H1 (cell line): ENCODE results near the gene PDLIM3. TPM values are rescaled to one million over a fixed set of nuclear protein-coding genes. Genes with fewer than 3 reads are reported as not detected.

ENCODE experiments used
- CTCF ChIA-PET: fragments of 300-600 bp; sonication (Branson Sonifier 250); formaldehyde crosslinking; loops from one replicate; lab custom pipeline; 2021; ENCODE audit not compliant: partially characterized antibody; lab: Charles Lee
- POLR2A ChIA-PET: fragments of 300-600 bp; sonication (Branson Sonifier 250); formaldehyde crosslinking; loops from one replicate; lab custom pipeline; 2021; ENCODE audit warnings: inconsistent platforms; ENCODE audit not compliant: partially characterized antibody; lab: Charles Lee
- DNase-seq, 2 experiments: peaks; one replicate each; pipeline versions ENCODE4 v3.0.0 to v3.0.0-alpha.2; 2010 to 2022; ENCODE audit warnings: low spot score in 2 of 2, low read depth in 1 of 2, mixed read lengths in 1 of 2
- FAIRE-seq: peaks from 2 replicates; lab custom pipeline; 2011; peaks lifted over from hg19 to GRCh38; lab: Jason Lieb, UNC
- H2AFZ ChIP-seq: 2 replicates; pipeline ENCODE4 v1.8.1; 2012; ENCODE audit warnings: low read length, inconsistent platforms
- H2AK5ac ChIP-seq: 2 replicates; pipeline ENCODE4 v1.6.1; 2013; ENCODE audit warnings: low read depth, low read length
- H2BK120ac ChIP-seq: replicated peaks from 2 replicates; pipeline ENCODE3; 2013; ENCODE audit warnings: low read depth, low read length, inconsistent platforms
- H2BK12ac ChIP-seq: 2 replicates; pipeline ENCODE4 v1.6.1; 2013; ENCODE audit warnings: low read depth, low read length
- H2BK15ac ChIP-seq: 2 replicates; pipeline ENCODE4 v1.6.1; 2013; ENCODE audit warnings: low read length
- H2BK20ac ChIP-seq: 2 replicates; pipeline ENCODE4 v1.6.1; 2013; ENCODE audit warnings: low read length
- H2BK5ac ChIP-seq: 2 replicates; pipeline ENCODE4 v1.6.1; 2013; ENCODE audit warnings: low read depth, low read length
- H3K14ac ChIP-seq: 2 replicates; pipeline ENCODE4 v1.6.1; 2013; ENCODE audit warnings: inconsistent platforms; ENCODE audit not compliant: insufficient read length
- H3K18ac ChIP-seq: 2 replicates; pipeline ENCODE4 v1.6.1; 2013; ENCODE audit warnings: low read length; ENCODE audit errors: extremely low read depth
- H3K23ac ChIP-seq: 2 replicates; pipeline ENCODE4 v1.6.1; 2013; ENCODE audit warnings: inconsistent platforms; ENCODE audit not compliant: insufficient read length
- H3K23me2 ChIP-seq: 2 replicates; pipeline ENCODE4 v1.6.1; 2013; ENCODE audit warnings: low read depth, low read length
- H3K27ac ChIP-seq: 2 replicates; pipeline ENCODE4 v1.6.1; 2011; ENCODE audit warnings: low read depth, low read length, inconsistent platforms
- H3K27me3 ChIP-seq, 4 experiments: replicated peaks in 1 of 4; 1 replicate in 1 of 4; 2 replicates in 3 of 4; pipeline versions ENCODE4 v1.6.1 to v1.8.1; 2011 to 2013; ENCODE audit warnings: low read length in 3 of 4, mild to moderate bottlenecking in 3 of 4, inconsistent platforms in 2 of 4, mixed read lengths in 2 of 4, moderate library complexity in 1 of 4; ENCODE audit not compliant: control insufficient read depth in 3 of 4, insufficient read depth in 3 of 4; ENCODE audit errors: extremely low read depth in 1 of 4
- H3K36me3 ChIP-seq, 4 experiments: 2 replicates each; pipeline versions ENCODE4 v1.6.1 to v1.8.1; 2011 to 2013; ENCODE audit warnings: mild to moderate bottlenecking in 4 of 4, low read length in 3 of 4, moderate library complexity in 2 of 4, control low read depth in 1 of 4, inconsistent platforms in 1 of 4; ENCODE audit not compliant: insufficient read depth in 4 of 4, control insufficient read depth in 2 of 4
- H3K4ac ChIP-seq: replicated peaks from 2 replicates; pipeline ENCODE3; 2013; ENCODE audit warnings: low read length, low read depth, mixed read lengths, inconsistent platforms; ENCODE audit not compliant: insufficient read length
- H3K4me1 ChIP-seq, 4 experiments: replicated peaks in 1 of 4; 1 replicate in 1 of 4; 2 replicates in 3 of 4; pipeline versions ENCODE4 v1.6.1 to v1.8.1; 2011 to 2013; ENCODE audit warnings: low read length in 3 of 4, inconsistent platforms in 2 of 4, mixed read lengths in 1 of 4; ENCODE audit not compliant: insufficient read depth in 4 of 4, control insufficient read depth in 3 of 4
- H3K4me2 ChIP-seq, 2 experiments: 2 replicates each; pipeline versions ENCODE4 v1.6.1 to v1.8.1; 2011 to 2013; ENCODE audit warnings: low read depth in 2 of 2, low read length in 2 of 2, control low read depth in 1 of 2, inconsistent platforms in 1 of 2, mild to moderate bottlenecking in 1 of 2; ENCODE audit not compliant: insufficient read depth in 1 of 2
- H3K4me3 ChIP-seq, 4 experiments: fragments of 200-600, 300-600 bp in 1 of 4; sonication (generic), shearing (Covaris generic), sonication (Bioruptor Twin) in 1 of 4; 2 replicates each; pipeline versions ENCODE4 v1.5.1 to v1.8.1; 2011 to 2016; ENCODE audit warnings: low read length in 4 of 4, low read depth in 3 of 4, control low read depth in 2 of 4, inconsistent platforms in 2 of 4, mild to moderate bottlenecking in 2 of 4, mixed read lengths in 1 of 4, moderate library complexity in 1 of 4; ENCODE audit not compliant: insufficient read depth in 2 of 4; ENCODE audit errors: extremely low read depth in 1 of 4
- H3K56ac ChIP-seq: replicated peaks from 2 replicates; pipeline ENCODE3; 2013; ENCODE audit warnings: low read depth, mild to moderate bottlenecking, mixed read lengths, low read length, inconsistent platforms; ENCODE audit not compliant: insufficient read length
- H3K79me1 ChIP-seq: 2 replicates; pipeline ENCODE4 v1.6.1; 2013; ENCODE audit warnings: low read depth, low read length, control low read depth
- H3K79me2 ChIP-seq, 2 experiments: 2 replicates each; pipeline versions ENCODE4 v1.6.1 to v1.8.1; 2012 to 2013; ENCODE audit warnings: low read length in 2 of 2, mild to moderate bottlenecking in 2 of 2, inconsistent platforms in 1 of 2; ENCODE audit not compliant: insufficient read depth in 2 of 2, control insufficient read depth in 1 of 2
- H3K9ac ChIP-seq, 4 experiments: replicated peaks in 1 of 4; 1 replicate in 1 of 4; 2 replicates in 3 of 4; pipeline versions ENCODE4 v1.6.1 to v1.8.1; 2011 to 2013; ENCODE audit warnings: low read depth in 3 of 4, low read length in 3 of 4, control low read depth in 2 of 4, mild to moderate bottlenecking in 2 of 4, moderate library complexity in 2 of 4, inconsistent platforms in 1 of 4; ENCODE audit errors: extremely low read depth in 1 of 4
- H3K9me3 ChIP-seq, 2 experiments: 2 replicates each; pipeline versions ENCODE4 v1.6.1 to v1.8.1; 2012 to 2013; ENCODE audit warnings: mild to moderate bottlenecking in 2 of 2, moderate library complexity in 2 of 2, control low read depth in 1 of 2, inconsistent platforms in 1 of 2, low read depth in 1 of 2, low read length in 1 of 2, mixed read lengths in 1 of 2; ENCODE audit not compliant: insufficient read depth in 2 of 2
- H4K20me1 ChIP-seq, 2 experiments: replicated peaks in 1 of 2; 2 replicates each; pipeline versions ENCODE3 to v1.8.1; 2011 to 2013; ENCODE audit warnings: inconsistent platforms in 2 of 2, low read length in 2 of 2, mild to moderate bottlenecking in 1 of 2; ENCODE audit not compliant: insufficient read depth in 2 of 2, control insufficient read depth in 1 of 2
- H4K5ac ChIP-seq: 2 replicates; pipeline ENCODE4 v1.6.1; 2013; ENCODE audit warnings: low read length, low read depth, mixed read lengths, inconsistent platforms; ENCODE audit not compliant: insufficient read length
- H4K8ac ChIP-seq: 2 replicates; pipeline ENCODE4 v1.8.0; 2013; ENCODE audit warnings: mild to moderate bottlenecking, moderate library complexity, low read length, inconsistent platforms; ENCODE audit not compliant: insufficient read depth; ENCODE audit errors: extremely low read depth
- H4K91ac ChIP-seq: replicated peaks from 2 replicates; pipeline ENCODE3; 2013; ENCODE audit warnings: low read length, mixed read lengths, inconsistent platforms; ENCODE audit not compliant: insufficient read length
- ATF3 ChIP-seq: IDR thresholded peaks from 2 replicates; pipeline ENCODE4 v1.6.1; 2011; ENCODE audit warnings: low read depth, mild to moderate bottlenecking, low read length; ENCODE audit not compliant: insufficient read depth
- BACH1 ChIP-seq: IDR thresholded peaks from 2 replicates; pipeline ENCODE4 v1.6.1; 2012; ENCODE audit warnings: low read length, improper control_type of control experiment
- EGR1 ChIP-seq: IDR thresholded peaks from 2 replicates; pipeline ENCODE4 v1.6.1; 2011; ENCODE audit warnings: low read depth, low read length, borderline replicate concordance
- GABPA ChIP-seq: IDR thresholded peaks from 2 replicates; pipeline ENCODE4 v1.6.1; 2011; ENCODE audit warnings: mild to moderate bottlenecking, low read length, moderate library complexity, borderline replicate concordance; ENCODE audit not compliant: insufficient read depth
- PHF8 ChIP-seq: fragments of 200-600 bp; sonication (generic); conservative IDR thresholded peaks from 2 replicates; pipeline ENCODE4 v1.7.1; 2012; ENCODE audit warnings: low read depth, mild to moderate bottlenecking, inconsistent platforms, low read length, moderate library complexity
- POLR2A ChIP-seq, 2 experiments: IDR thresholded peaks; 1 replicate in 1 of 2; 2 replicates in 1 of 2; pipeline ENCODE4 v1.6.1; 2011; ENCODE audit warnings: low read depth in 2 of 2, low read length in 2 of 2, mild to moderate bottlenecking in 2 of 2; ENCODE audit errors: control extremely low read depth in 1 of 2
- POLR2AphosphoS5 ChIP-seq: IDR thresholded peaks from 2 replicates; pipeline ENCODE4 v1.6.1; 2011; ENCODE audit warnings: low read depth, low read length
- RXRA ChIP-seq: IDR thresholded peaks from 2 replicates; pipeline ENCODE4 v1.6.1; 2011; ENCODE audit warnings: low read depth, mild to moderate bottlenecking, low read length, moderate library complexity; ENCODE audit not compliant: insufficient read depth
- SP2 ChIP-seq: IDR thresholded peaks from 2 replicates; pipeline ENCODE4 v1.6.1; 2012; ENCODE audit warnings: mild to moderate bottlenecking, low read length, inconsistent platforms
- TAF7 ChIP-seq: optimal IDR thresholded peaks from 2 replicates; pipeline ENCODE3; 2011; ENCODE audit warnings: low read depth, mild to moderate bottlenecking, inconsistent platforms, low read length, moderate library complexity, borderline replicate concordance
- USF2 ChIP-seq: IDR thresholded peaks from 2 replicates; pipeline ENCODE4 v1.6.1; 2011; ENCODE audit warnings: low read length, improper control_type of control experiment
- YY1 ChIP-seq: IDR thresholded peaks from 2 replicates; pipeline ENCODE4 v1.6.1; 2011; ENCODE audit warnings: low read depth, mild to moderate bottlenecking, low read length
- WGBS, 2 experiments: shearing (Covaris generic) in 1 of 2; methylation state at CpG; one replicate each; pipeline versions ENCODE4 v1.1.6 to v1.1.7; 2013 to 2015; ENCODE audit warnings: low lambda C conversion rate in 2 of 2, mixed read lengths in 2 of 2, inconsistent platforms in 1 of 2, low coverage in 1 of 2, missing lambda C conversion rate in 1 of 2; ENCODE audit not compliant: insufficient replicate concordance in 2 of 2, insufficient coverage in 1 of 2, insufficient read length in 1 of 2; ENCODE audit errors: extremely low coverage in 1 of 2, missing lambda C conversion rate in 1 of 2; 5-methylcytosine and 5-hydroxymethylcytosine counted together
- polyA plus RNA-seq, 7 experiments: library from polyadenylated mRNA; depleted of rRNA in 3 of 7; stranded (reverse) in 5 of 7; unstranded in 2 of 7; fragments of >200 nt in 5 of 7; fragments of 200-250 nt in 2 of 7; gene quantifications; 1 replicate in 5 of 7; 2 replicates in 1 of 7; 4 replicates in 1 of 7; pipeline versions ENCODE4 v1.2.1 to v1.2.3, GENCODE V29; 2011 to 2013; ENCODE audit warnings: missing spikeins in 2 of 7, mixed read lengths in 2 of 7
- total RNA-seq: library from RNA; stranded (reverse); fragmentation: NEBNext Ultra II Directional; extraction: Animal tissue kit (Norgen Biotek cat#: 25700); gene quantifications from 2 replicates; pipeline ENCODE4 v1.2.1, GENCODE V29; 2021

PDLIM3 gene
- total and polyA plus RNA-seq, 2 of the 8 experiments (the other 6 are each of a cell fraction or from before 2014, with no cell fraction given) = 7.6 to 8.1 TPM

- no peak overlapping the region for H2AK5ac ChIP-seq
- H2BK12ac ChIP-seq = no peak overlapping the region
- H4K91ac ChIP-seq = no peak overlapping the region
- H2AFZ ChIP-seq = no peak overlapping the region
- no peak overlapping the region for H3K56ac ChIP-seq
- no peaks in the 10 kb centered on the region for H3K27me3 ChIP-seq
- H3K9ac ChIP-seq = no peak overlapping the region
- 95% methylated on average over 10 of the region's 10 CpGs; no CpG with 5 or more reads in 1 of the 2 experiments for WGBS, 2 experiments
- H2BK15ac ChIP-seq = no peak overlapping the region
- no peaks in the 10 kb centered on the region for H4K20me1 ChIP-seq
- H2BK120ac ChIP-seq = no peak overlapping the region
- no peak overlapping the region for H3K4me3 ChIP-seq
- H4K5ac ChIP-seq = no peak overlapping the region
- no peaks in the 10 kb centered on the region for H3K9me3 ChIP-seq
- no peak for DNase-seq
- no peak overlapping the region for H3K18ac ChIP-seq
- no peak overlapping the region for H3K23ac ChIP-seq
- H3K23me2 ChIP-seq = no peaks in the 10 kb centered on the region
- H3K4me2 ChIP-seq = no peak overlapping the region
- H3K36me3 ChIP-seq = no peaks in the 10 kb centered on the region
- FAIRE-seq = no peak
- H3K79me1 ChIP-seq = no peaks in the 10 kb centered on the region
- no peak overlapping the region for H3K27ac ChIP-seq
- no peak overlapping the region for H2BK20ac ChIP-seq
- H4K8ac ChIP-seq = no peak overlapping the region
- no peak overlapping the region for H2BK5ac ChIP-seq
- no peaks in the 10 kb centered on the region for H3K4me1 ChIP-seq
- no peak overlapping the region for H3K4ac ChIP-seq
- no peak overlapping the region for H3K14ac ChIP-seq
- H3K79me2 ChIP-seq = no peaks in the 10 kb centered on the region
- ChIA-PET POLR2A (no interaction called here), CTCF (interaction anchor here (0.6 to 2.7 kb wide), 6 partner anchors 14 to 508 kb away, joined by 3 to 7 read pairs (median 4); no protein-coding TSS in a partner anchor)
- TF ChIP-seq POLR2AphosphoS5 (no peak), RXRA (no peak), BACH1 (no peak), ATF3 (no peak), SP2 (no peak), PHF8 (no peak), POLR2A (IDR thresholded peaks at IDR 0.05; ENCODE audit: control extremely low read depth in 1 of 2, low read depth in 2 of 2, low read length in 2 of 2) (no peak), EGR1 (no peak), GABPA (no peak), YY1 (no peak), USF2 (no peak), TAF7 (no peak)
Observed at GRCh38 chr4:185513489-185514181, 21.7 kb downstream of the PDLIM3 start.
